MCF 10A (cell line): Measurements from ENCODE around the gene SLC2A6. TPM values are rescaled to one million over a fixed set of nuclear protein-coding genes. Genes with fewer than 3 reads are reported as not detected.
A peak's percentile ranks its signal among the peaks of the same experiment; 100 is the strongest.

Source experiments
- BruUV-seq: library from RNA; stranded (reverse); fragments of 400-500 nt; replicated peaks from 2 replicates; lab custom pipeline; 2021; lab: Mats Ljungman, UMichigan
- CTCF ChIA-PET: fragments of 300-600 bp; sonication (Branson Sonifier 250); formaldehyde crosslinking; extraction: SDS; loops from one replicate; lab custom pipeline; 2021; ENCODE audit warnings: antibody characterized with exemption, inconsistent platforms; lab: Yijun Ruan, JAX
- POLR2A ChIA-PET: fragments of 300-600, 350-650 bp; sonication (Branson Sonifier 250); formaldehyde crosslinking; extraction: SDS; loops from one replicate; lab custom pipeline; 2020; ENCODE audit warnings: antibody characterized with exemption, inconsistent platforms; lab: Yijun Ruan, JAX
- DNase-seq: peaks from one replicate; pipeline ENCODE4 v3.0.0-alpha.2; 2018; ENCODE audit not compliant: unreplicated experiment
- H3K27ac Mint-ChIP-seq: one replicate; pipeline ENCODE4 v1.8.0; 2022; ENCODE audit warnings: mild to moderate bottlenecking, low read depth, mixed read lengths; ENCODE audit not compliant: unreplicated experiment
- H3K27me3 Mint-ChIP-seq: one replicate; pipeline ENCODE4 v1.8.0; 2022; ENCODE audit warnings: mixed read lengths; ENCODE audit not compliant: insufficient read depth, unreplicated experiment
- H3K36me3 Mint-ChIP-seq: one replicate; pipeline ENCODE4 v1.8.0; 2022; ENCODE audit warnings: mild to moderate bottlenecking, moderate library complexity, mixed read lengths; ENCODE audit not compliant: insufficient read depth, unreplicated experiment
- H3K4me1 Mint-ChIP-seq: one replicate; pipeline ENCODE4 v1.8.0; 2022; ENCODE audit warnings: mixed read lengths; ENCODE audit not compliant: insufficient read depth, unreplicated experiment
- H3K4me3 Mint-ChIP-seq: one replicate; pipeline ENCODE4 v1.8.0; 2022; ENCODE audit warnings: mild to moderate bottlenecking, moderate library complexity, mixed read lengths; ENCODE audit not compliant: unreplicated experiment
- H3K9me3 Mint-ChIP-seq: one replicate; pipeline ENCODE4 v1.8.0; 2022; ENCODE audit warnings: mixed read lengths; ENCODE audit not compliant: unreplicated experiment
- CTCF ChIP-seq: fragments of 200-600 bp; IDR thresholded peaks from one replicate; pipeline ENCODE4 v1.8.0; 2022; ENCODE audit warnings: antibody characterized with exemption, mild to moderate bottlenecking; ENCODE audit not compliant: unreplicated experiment
- intact Hi-C: fragments of 100-400 bp; cut with micrococcal nuclease; formaldehyde crosslinking; loops from 2 replicates; pipeline ENCODE4 v1.14.1; 2022
- total RNA-seq: library from RNA; stranded (reverse); gene quantifications from 2 replicates; pipeline ENCODE4 v1.2.3, GENCODE V29; 2022

The SLC2A6 gene
- total RNA-seq, 1 experiment from 2014 or later, result 0.42 TPM

- Mint-ChIP-seq H3K27ac (no peak overlapping the region), H3K27me3 (no peaks in the 10 kb centered on the region), H3K4me1 (peaks cover 7% of the 10 kb centered on the region), H3K4me3 (no peak overlapping the region), H3K9me3 (no peaks in the 10 kb centered on the region), H3K36me3 (no peaks in the 10 kb centered on the region)
- CTCF ChIA-PET, result interaction anchor here (0.6 to 0.9 kb wide), 2 partner anchors 204 to 1301 kb away, joined by 3 to 4 read pairs; no protein-coding TSS in a partner anchor
- intact Hi-C loops, result no loop called here
- peak; percentile 23 for DNase-seq
- no TSS peak for BruUV-seq
- TF ChIP-seq CTCF, result no peak
- POLR2A ChIA-PET, result no interaction called here
These were observed 30.5 kb upstream of the SLC2A6 start for GRCh38 chr9:133509179-133510083.

GRCh38 chr9:133508046-133508445 lies 29.1 kb upstream of the SLC2A6 start:
- BruUV-seq, result no TSS peak
- no peak for TF ChIP-seq CTCF
- CTCF ChIA-PET, result no interaction called here
- H3K9me3 Mint-ChIP-seq, result no peaks in the 10 kb centered on the region
- peaks cover 7% of the 10 kb centered on the region for H3K4me1 Mint-ChIP-seq
- H3K4me3 Mint-ChIP-seq, result no peak overlapping the region
- H3K27ac Mint-ChIP-seq, result no peak overlapping the region
- intact Hi-C loops, result no loop called here
- no peaks in the 10 kb centered on the region for H3K36me3 Mint-ChIP-seq
- peaks cover 12% of the 10 kb centered on the region for H3K27me3 Mint-ChIP-seq
- no peak for DNase-seq
- POLR2A ChIA-PET, result no interaction called here

- no peak for TF ChIP-seq CTCF
- ChIA-PET CTCF (no interaction called here), POLR2A (no interaction called here)
- Mint-ChIP-seq H3K27ac (no peak overlapping the region), H3K9me3 (peaks cover 3% of the 10 kb centered on the region), H3K36me3 (no peaks in the 10 kb centered on the region), H3K4me1 (peaks cover 7% of the 10 kb centered on the region), H3K4me3 (no peak overlapping the region), H3K27me3 (peaks cover 18% of the 10 kb centered on the region)
- no TSS peak for BruUV-seq
- DNase-seq, result no peak
- intact Hi-C loops, result no loop called here
These were observed 28.5 kb upstream of the SLC2A6 start for GRCh38 chr9:133507246-133507965.

GRCh38 chr9:133506653-133507038 lies 27.7 kb upstream of the SLC2A6 start:
- TF ChIP-seq CTCF, result no peak
- DNase-seq, result peak; percentile 17
- no peak overlapping the region for H3K4me3 Mint-ChIP-seq
- no peaks in the 10 kb centered on the region for H3K36me3 Mint-ChIP-seq
- intact Hi-C loops, result no loop called here
- peaks cover 9% of the 10 kb centered on the region for H3K9me3 Mint-ChIP-seq
- ChIA-PET POLR2A (interaction anchor here (0.6 kb wide), 1 partner anchor 487 kb away, joined by 3 read pairs; no protein-coding TSS in a partner anchor), CTCF (no interaction called here)
- BruUV-seq, result no TSS peak
- H3K27me3 Mint-ChIP-seq, result peaks cover 26% of the 10 kb centered on the region
- no peak overlapping the region for H3K27ac Mint-ChIP-seq
- peaks cover 7% of the 10 kb centered on the region for H3K4me1 Mint-ChIP-seq
